Muscle layer of colon (tissue), 2 donors: ENCODE measurements around the gene SH3TC1.

Source experiments
- H3K27ac ChIP-seq: one replicate; pipeline ENCODE4 v1.7.0; 2013; ENCODE audit warnings: low read depth, mild to moderate bottlenecking, low read length, moderate library complexity
- H3K27me3 ChIP-seq, 2 donors: one replicate each; pipeline ENCODE4 v1.7.0; 2013; ENCODE audit warnings: low read length in 2 of 2, mild to moderate bottlenecking in 2 of 2; ENCODE audit not compliant: insufficient read depth in 2 of 2, control insufficient read depth in 1 of 2
- H3K36me3 ChIP-seq: one replicate; pipeline ENCODE4 v1.7.0; 2013; ENCODE audit warnings: mild to moderate bottlenecking, low read length; ENCODE audit not compliant: insufficient read depth
- H3K4me1 ChIP-seq: one replicate; pipeline ENCODE4 v1.7.0; 2013; ENCODE audit warnings: mild to moderate bottlenecking, low read length; ENCODE audit not compliant: insufficient read depth
- H3K4me3 ChIP-seq, 2 donors: one replicate each; pipeline ENCODE4 v1.7.0; 2013; ENCODE audit warnings: low read length in 2 of 2, low read depth in 1 of 2, mild to moderate bottlenecking in 1 of 2, moderate library complexity in 1 of 2
- H3K9ac ChIP-seq: one replicate; pipeline ENCODE4 v1.7.0; 2013; ENCODE audit warnings: low read length
- H3K9me3 ChIP-seq: one replicate; pipeline ENCODE4 v1.7.0; 2013; ENCODE audit warnings: mild to moderate bottlenecking, low read length
- donor health status: abdominal sarcoma.
- donor health status: Adenocarcinoma of cecum.

SH3TC1 gene

GRCh38 chr4:8165374-8165896, 33.7 kb upstream of the SH3TC1 start:
- H3K9ac ChIP-seq: no peak overlapping the region
- no peaks in the 10 kb centered on the region for H3K36me3 ChIP-seq
- H3K9me3 ChIP-seq: peaks cover 5% of the 10 kb centered on the region
- no peak overlapping the region for H3K27ac ChIP-seq
- no peaks in the 10 kb centered on the region for H3K4me1 ChIP-seq
- no peaks in the 10 kb centered on the region for H3K27me3 ChIP-seq
- H3K4me3 ChIP-seq: no peak overlapping the region

GRCh38 chr4:8167291-8167690, 31.8 kb upstream of the SH3TC1 start:
- no peaks in the 10 kb centered on the region for H3K36me3 ChIP-seq
- peaks cover 5% of the 10 kb centered on the region for H3K9me3 ChIP-seq
- H3K4me1 ChIP-seq: no peaks in the 10 kb centered on the region
- H3K27me3 ChIP-seq: no peaks in the 10 kb centered on the region
- H3K9ac ChIP-seq: no peak overlapping the region
- H3K4me3 ChIP-seq: no peak overlapping the region
- H3K27ac ChIP-seq: no peak overlapping the region

- Histone ChIP-seq H3K9me3 (peaks cover 5% of the 10 kb centered on the region), H3K36me3 (no peaks in the 10 kb centered on the region), H3K27me3 (no peaks in the 10 kb centered on the region), H3K4me1 (no peaks in the 10 kb centered on the region), H3K27ac (no peak overlapping the region), H3K9ac (no peak overlapping the region), H3K4me3 (no peak overlapping the region)
These were observed 31.3 kb upstream of the SH3TC1 start for GRCh38 chr4:8167815-8168214.

DNA sequence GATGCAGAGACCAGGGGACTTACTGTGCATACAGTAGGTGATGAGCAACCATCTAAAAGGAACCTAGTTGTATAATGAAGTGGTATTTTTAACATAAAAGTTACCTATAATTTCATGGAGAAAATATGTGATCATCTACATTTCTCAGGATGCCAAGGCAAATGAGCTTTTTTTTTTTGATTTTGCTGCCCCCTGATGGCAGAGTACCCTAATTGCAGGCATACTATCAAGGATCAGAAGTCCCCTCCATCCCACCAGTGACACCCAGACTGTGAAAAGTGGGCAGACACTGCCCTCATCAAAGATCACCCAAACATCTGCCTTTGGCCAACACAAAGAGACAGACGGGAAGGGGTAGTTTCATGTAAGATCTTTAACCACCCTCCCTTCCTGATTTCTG, 30.9 kb upstream of the SH3TC1 start:
- Histone ChIP-seq H3K9ac (no peak overlapping the region), H3K9me3 (peaks cover 5% of the 10 kb centered on the region), H3K36me3 (no peaks in the 10 kb centered on the region), H3K27ac (no peak overlapping the region), H3K4me1 (no peaks in the 10 kb centered on the region), H3K27me3 (no peaks in the 10 kb centered on the region), H3K4me3 (no peak overlapping the region)

DNA sequence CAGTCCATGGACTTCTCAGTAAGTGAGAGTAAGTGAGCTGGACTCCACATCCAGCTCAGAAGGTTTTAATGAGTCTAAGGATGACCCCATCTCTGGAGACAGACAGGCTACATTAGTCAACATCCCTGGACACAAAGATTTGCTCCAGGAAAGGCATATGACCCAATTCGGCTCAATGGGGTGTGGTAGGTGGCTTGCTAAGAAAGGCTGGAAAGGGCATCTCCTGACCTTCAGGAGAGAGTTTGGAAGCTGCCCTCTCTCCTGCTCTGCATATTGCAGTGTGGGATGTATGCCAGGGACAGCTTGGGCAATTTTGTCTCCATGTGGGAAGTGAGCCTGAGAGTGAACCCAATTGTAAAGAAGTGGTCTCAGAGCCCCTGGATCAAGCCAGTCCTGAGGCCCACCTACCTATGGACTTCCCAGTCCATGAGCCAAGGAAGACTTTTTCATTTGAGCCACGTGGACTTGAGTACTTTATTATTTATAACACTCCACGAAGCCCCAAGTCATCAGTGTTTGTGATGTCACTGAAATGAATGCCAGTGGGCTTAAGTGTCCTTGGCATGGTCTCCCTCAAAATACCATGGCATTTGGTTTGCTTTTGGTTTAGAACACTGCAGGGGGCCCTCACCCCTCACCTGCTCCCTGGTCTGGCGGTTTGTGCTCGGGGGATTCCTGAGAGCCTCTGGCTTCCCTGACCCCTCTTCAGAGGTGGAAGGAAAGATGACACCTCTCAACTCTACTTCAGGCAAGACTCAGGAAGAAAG, 30.1 kb upstream of the SH3TC1 start:
- no peaks in the 10 kb centered on the region for H3K27me3 ChIP-seq
- H3K27ac ChIP-seq: no peak overlapping the region
- H3K36me3 ChIP-seq: no peaks in the 10 kb centered on the region
- no peak overlapping the region for H3K4me3 ChIP-seq
- H3K9ac ChIP-seq: no peak overlapping the region
- H3K4me1 ChIP-seq: no peaks in the 10 kb centered on the region
- peaks cover 5% of the 10 kb centered on the region for H3K9me3 ChIP-seq

- Histone ChIP-seq H3K4me1 (no peaks in the 10 kb centered on the region), H3K9ac (no peak overlapping the region), H3K36me3 (no peaks in the 10 kb centered on the region), H3K27me3 (no peaks in the 10 kb centered on the region), H3K27ac (no peak overlapping the region), H3K4me3 (no peak overlapping the region), H3K9me3 (peaks cover 5% of the 10 kb centered on the region)
These were observed 29.3 kb upstream of the SH3TC1 start for GRCh38 chr4:8169763-8170162.

DNA sequence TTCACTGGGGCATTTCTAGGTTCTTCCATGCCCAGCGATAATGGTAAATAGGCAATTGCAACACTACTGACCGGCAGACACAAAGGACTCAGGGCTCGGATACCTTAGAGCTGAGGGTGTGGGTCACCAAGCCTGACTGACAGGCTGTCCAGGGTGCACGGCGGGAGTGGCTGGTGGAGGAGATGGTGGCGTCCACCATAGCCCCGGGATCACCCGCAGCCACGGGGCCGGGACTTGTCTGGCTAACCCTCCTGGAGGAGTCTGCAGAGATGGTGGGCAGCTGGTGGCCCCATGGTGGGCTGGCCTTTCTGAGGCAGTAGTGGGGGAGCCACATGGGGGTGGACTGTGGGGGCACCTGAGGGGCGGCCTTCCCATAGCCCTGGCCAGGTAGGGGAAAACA, 28.7 kb upstream of the SH3TC1 start:
- H3K36me3 ChIP-seq: no peaks in the 10 kb centered on the region
- H3K4me1 ChIP-seq: no peaks in the 10 kb centered on the region
- H3K9me3 ChIP-seq: peaks cover 5% of the 10 kb centered on the region
- no peak overlapping the region for H3K27ac ChIP-seq
- no peaks in the 10 kb centered on the region for H3K27me3 ChIP-seq
- H3K9ac ChIP-seq: no peak overlapping the region
- H3K4me3 ChIP-seq: no peak overlapping the region

GRCh38 chr4:8171266-8171665, 27.8 kb upstream of the SH3TC1 start:
- H3K27me3 ChIP-seq: no peaks in the 10 kb centered on the region
- H3K36me3 ChIP-seq: no peaks in the 10 kb centered on the region
- H3K4me1 ChIP-seq: no peaks in the 10 kb centered on the region
- no peak overlapping the region for H3K4me3 ChIP-seq
- H3K9me3 ChIP-seq: peaks cover 5% of the 10 kb centered on the region
- H3K9ac ChIP-seq: no peak overlapping the region
- H3K27ac ChIP-seq: no peak overlapping the region

DNA sequence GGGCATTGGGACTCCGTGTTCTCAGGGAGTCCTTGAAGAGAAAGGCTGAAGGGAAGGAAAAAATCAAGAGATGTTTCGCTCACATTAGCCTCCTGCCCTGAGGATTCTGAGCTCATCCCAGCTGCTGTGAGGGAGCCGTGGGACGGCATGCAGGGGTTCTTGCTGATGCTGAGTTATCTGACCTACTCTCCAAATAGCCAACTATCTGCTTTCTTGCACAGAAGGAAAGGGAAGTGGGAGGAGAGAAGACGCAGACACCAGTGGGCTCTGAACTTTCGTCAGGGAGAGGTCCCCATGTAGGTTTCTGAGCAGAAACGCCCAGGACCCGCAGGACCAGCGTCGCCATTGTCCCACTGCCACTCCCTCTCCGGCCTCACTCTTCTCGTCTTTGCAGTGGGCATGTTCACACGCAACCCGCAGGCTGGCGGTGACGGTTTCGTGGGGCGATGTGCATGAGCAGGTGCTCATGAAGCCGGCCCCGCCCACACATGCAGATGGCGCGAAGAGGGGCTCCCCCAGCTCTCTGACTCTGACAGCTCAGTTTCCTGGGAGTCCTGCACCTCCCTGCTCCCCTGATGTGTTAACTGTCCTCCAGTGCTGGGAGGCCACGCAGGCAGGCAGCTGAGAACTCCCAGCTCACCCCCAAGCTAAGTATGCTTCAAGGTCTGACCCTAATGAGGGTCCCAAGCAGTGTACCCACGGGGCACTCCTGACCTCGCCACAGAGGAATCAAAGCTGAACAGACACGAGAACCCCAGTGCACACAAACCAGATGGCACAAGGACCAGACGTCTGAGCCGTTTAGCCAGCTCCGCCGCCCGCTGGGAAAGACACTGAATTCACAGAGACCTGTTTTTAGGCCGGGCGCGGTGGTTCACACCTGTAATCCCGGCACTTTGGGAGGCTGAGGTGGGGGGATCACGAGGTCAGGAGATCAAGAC, 26.8 kb upstream of the SH3TC1 start:
- H3K27ac ChIP-seq: no peak overlapping the region
- H3K9ac ChIP-seq: no peak overlapping the region
- H3K27me3 ChIP-seq: no peaks in the 10 kb centered on the region
- H3K4me1 ChIP-seq: no peaks in the 10 kb centered on the region
- no peaks in the 10 kb centered on the region for H3K36me3 ChIP-seq
- H3K9me3 ChIP-seq: peaks cover 5% of the 10 kb centered on the region
- H3K4me3 ChIP-seq: no peak overlapping the region

- no peak overlapping the region for H3K27ac ChIP-seq
- no peaks in the 10 kb centered on the region for H3K4me1 ChIP-seq
- H3K9ac ChIP-seq: no peak overlapping the region
- H3K4me3 ChIP-seq: no peak overlapping the region
- H3K36me3 ChIP-seq: no peaks in the 10 kb centered on the region
- H3K9me3 ChIP-seq: no peaks in the 10 kb centered on the region
- H3K27me3 ChIP-seq: no peaks in the 10 kb centered on the region
These were observed 25.4 kb upstream of the SH3TC1 start for GRCh38 chr4:8173492-8174242.

GRCh38 chr4:8174970-8175369, 24.1 kb upstream of the SH3TC1 start:
- no peak overlapping the region for H3K9ac ChIP-seq
- no peak overlapping the region for H3K27ac ChIP-seq
- no peaks in the 10 kb centered on the region for H3K4me1 ChIP-seq
- no peaks in the 10 kb centered on the region for H3K36me3 ChIP-seq
- no peak overlapping the region for H3K4me3 ChIP-seq
- no peaks in the 10 kb centered on the region for H3K9me3 ChIP-seq
- no peaks in the 10 kb centered on the region for H3K27me3 ChIP-seq
